H9 (cell line): ENCODE results near the gene KIAA1958. TPM values are rescaled to one million over a fixed set of nuclear protein-coding genes. Genes with fewer than 3 reads are reported as not detected.

Experiments
- DNase-seq: peaks from one replicate; pipeline ENCODE4 v3.0.0-alpha.2; 2017
- H2AFZ ChIP-seq: one replicate; pipeline ENCODE4 v1.6.1; 2013; ENCODE audit warnings: mild to moderate bottlenecking, low read length, control low read depth, moderate library complexity
- H2AK5ac ChIP-seq: 2 replicates; pipeline ENCODE4 v1.6.1; 2013; ENCODE audit warnings: low read length, control low read depth, mixed read lengths; ENCODE audit not compliant: insufficient read length
- H2BK120ac ChIP-seq: one replicate; pipeline ENCODE4 v1.6.1; 2013; ENCODE audit warnings: low read depth, mild to moderate bottlenecking, low read length, control low read depth, inconsistent platforms; ENCODE audit not compliant: poor library complexity, severe bottlenecking
- H2BK12ac ChIP-seq: 2 replicates; pipeline ENCODE4 v1.6.1; 2013; ENCODE audit warnings: low read length, control low read depth, mixed read lengths, low read depth; ENCODE audit not compliant: insufficient read length
- H2BK15ac ChIP-seq: 2 replicates; pipeline ENCODE4 v1.6.1; 2013; ENCODE audit warnings: low read depth, low read length, control low read depth
- H2BK20ac ChIP-seq: one replicate; pipeline ENCODE4 v1.6.1; 2013; ENCODE audit warnings: low read depth, mild to moderate bottlenecking, low read length, control low read depth, inconsistent platforms; ENCODE audit not compliant: poor library complexity, severe bottlenecking
- H2BK5ac ChIP-seq: 2 replicates; pipeline ENCODE4 v1.6.1; 2013; ENCODE audit warnings: low read length, control low read depth, mixed read lengths; ENCODE audit not compliant: insufficient read length
- H3K14ac ChIP-seq: 2 replicates; pipeline ENCODE4 v1.6.1; 2013; ENCODE audit warnings: low read length, control low read depth; ENCODE audit not compliant: insufficient read depth
- H3K18ac ChIP-seq: 2 replicates; pipeline ENCODE4 v1.6.1; 2013; ENCODE audit warnings: low read depth, mild to moderate bottlenecking, mixed read lengths, low read length, control low read depth; ENCODE audit not compliant: insufficient read length
- H3K23ac ChIP-seq: 2 replicates; pipeline ENCODE4 v1.6.1; 2013; ENCODE audit warnings: low read length, control low read depth, mixed read lengths, low read depth; ENCODE audit not compliant: insufficient read length
- H3K23me2 ChIP-seq: 2 replicates; pipeline ENCODE4 v1.6.1; 2013; ENCODE audit warnings: low read depth, mild to moderate bottlenecking, mixed read lengths, low read length, control low read depth; ENCODE audit not compliant: insufficient read length, poor library complexity, severe bottlenecking
- H3K27ac ChIP-seq: 2 replicates; pipeline ENCODE4 v1.5.1; 2013; ENCODE audit warnings: low read length, control low read depth, mixed read lengths, low read depth; ENCODE audit not compliant: insufficient read length
- H3K27me3 ChIP-seq: 2 replicates; pipeline ENCODE4 v1.6.1; 2013; ENCODE audit warnings: low read length, control low read depth, inconsistent platforms; ENCODE audit not compliant: insufficient read depth
- H3K4ac ChIP-seq: 2 replicates; pipeline ENCODE4 v1.6.1; 2013; ENCODE audit warnings: low read depth, mild to moderate bottlenecking, control low read depth, inconsistent platforms, low read length, moderate library complexity
- H3K4me1 ChIP-seq: 2 replicates; pipeline ENCODE4 v1.6.1; 2013; ENCODE audit warnings: low read length, control low read depth, inconsistent platforms; ENCODE audit not compliant: insufficient read depth
- H3K4me2 ChIP-seq: 2 replicates; pipeline ENCODE4 v1.6.1; 2013; ENCODE audit warnings: low read length, control low read depth, mixed read lengths; ENCODE audit not compliant: insufficient read length, insufficient read depth
- H3K56ac ChIP-seq: 2 replicates; pipeline ENCODE4 v1.6.1; 2013; ENCODE audit warnings: low read depth, mild to moderate bottlenecking, mixed read lengths, low read length, control low read depth; ENCODE audit not compliant: insufficient read length
- H3K79me1 ChIP-seq: 2 replicates; pipeline ENCODE4 v1.6.1; 2013; ENCODE audit warnings: low read depth, mild to moderate bottlenecking, moderate library complexity, low read length, control low read depth, inconsistent platforms; ENCODE audit not compliant: insufficient read depth, poor library complexity, severe bottlenecking
- H3K79me2 ChIP-seq: 2 replicates; pipeline ENCODE4 v1.6.1; 2013; ENCODE audit warnings: low read length, control low read depth, inconsistent platforms; ENCODE audit not compliant: insufficient read depth
- H3K9ac ChIP-seq: 2 replicates; pipeline ENCODE4 v1.6.1; 2013; ENCODE audit warnings: low read length, control low read depth, mixed read lengths; ENCODE audit not compliant: insufficient read length; ENCODE audit errors: extremely low read depth
- H3K9me3 ChIP-seq: one replicate; pipeline ENCODE4 v1.6.1; 2013; ENCODE audit warnings: low read depth, low read length, inconsistent platforms; ENCODE audit not compliant: control insufficient read depth
- H3T11ph ChIP-seq: one replicate; pipeline ENCODE4 v1.6.1; 2013; ENCODE audit warnings: mild to moderate bottlenecking, low read length, control low read depth, inconsistent platforms
- H4K20me1 ChIP-seq: one replicate; pipeline ENCODE4 v1.6.1; 2013; ENCODE audit not compliant: control insufficient read depth, insufficient read length, insufficient read depth
- H4K5ac ChIP-seq: 2 replicates; pipeline ENCODE4 v1.6.1; 2013; ENCODE audit warnings: low read depth, mild to moderate bottlenecking, mixed read lengths, low read length, control low read depth; ENCODE audit not compliant: insufficient read length
- H4K8ac ChIP-seq: replicated peaks from 2 replicates; pipeline ENCODE4 v1.6.1; 2013; ENCODE audit warnings: low read length, control low read depth, mixed read lengths, low read depth; ENCODE audit not compliant: insufficient read length
- H4K91ac ChIP-seq: 2 replicates; pipeline ENCODE4 v1.6.1; 2013; ENCODE audit warnings: low read depth, mild to moderate bottlenecking, moderate library complexity, mixed read lengths, low read length, control low read depth; ENCODE audit not compliant: insufficient read length
- H3K27ac Mint-ChIP-seq, 3 experiments: 2 replicates in 2 of 3; 3 replicates in 1 of 3; pipeline ENCODE4 v1.8.0; 2020 to 2021; ENCODE audit warnings: mixed read lengths in 3 of 3, mild to moderate bottlenecking in 1 of 3, moderate library complexity in 1 of 3
- H3K27me3 Mint-ChIP-seq: 2 replicates; pipeline ENCODE4 v1.8.0; 2021; ENCODE audit warnings: low read depth, mild to moderate bottlenecking, moderate library complexity, mixed read lengths
- H3K36me3 Mint-ChIP-seq, 3 experiments: 2 replicates in 2 of 3; 3 replicates in 1 of 3; pipeline ENCODE4 v1.8.0; 2020 to 2021; ENCODE audit warnings: low read depth in 3 of 3, mixed read lengths in 3 of 3; ENCODE audit not compliant: insufficient read depth in 1 of 3
- H3K4me1 Mint-ChIP-seq, 2 experiments: 2 replicates each; pipeline ENCODE4 v1.8.0; 2020; ENCODE audit warnings: mixed read lengths in 2 of 2
- H3K4me3 Mint-ChIP-seq, 2 experiments: 2 replicates in 1 of 2; 3 replicates in 1 of 2; pipeline ENCODE4 v1.8.0; 2020 to 2021; ENCODE audit warnings: mild to moderate bottlenecking in 2 of 2, mixed read lengths in 2 of 2, moderate library complexity in 1 of 2
- H3K9me3 Mint-ChIP-seq, 2 experiments: 2 replicates in 1 of 2; 3 replicates in 1 of 2; pipeline ENCODE4 v1.8.0; 2020; ENCODE audit warnings: mild to moderate bottlenecking in 2 of 2, mixed read lengths in 2 of 2, moderate library complexity in 1 of 2
- WGBS: extraction: QIAGEN DNeasy Blood & Tissue Kit; methylation state at CpG from one replicate; pipeline ENCODE4 v1.1.7; 2013; ENCODE audit warnings: missing lambda C conversion rate, low lambda C conversion rate, mixed read lengths; ENCODE audit not compliant: insufficient read length; ENCODE audit errors: extremely low coverage; 5-methylcytosine and 5-hydroxymethylcytosine counted together
- total RNA-seq: library from RNA; stranded (reverse); gene quantifications from 2 replicates; pipeline ENCODE4 v1.2.1, GENCODE V29; 2021
- TF ChIP-seq, protein P1 (sequence below): fragments of 200-600 bp; sonication (generic); conservative IDR thresholded peaks from 3 replicates; pipeline ENCODE4 v1.8.0; 2021; ENCODE audit warnings: antibody characterized with exemption, mild to moderate bottlenecking

KIAA1958 gene
- total RNA-seq, 1 experiment from 2014 or later, result 34.0 TPM

DNA sequence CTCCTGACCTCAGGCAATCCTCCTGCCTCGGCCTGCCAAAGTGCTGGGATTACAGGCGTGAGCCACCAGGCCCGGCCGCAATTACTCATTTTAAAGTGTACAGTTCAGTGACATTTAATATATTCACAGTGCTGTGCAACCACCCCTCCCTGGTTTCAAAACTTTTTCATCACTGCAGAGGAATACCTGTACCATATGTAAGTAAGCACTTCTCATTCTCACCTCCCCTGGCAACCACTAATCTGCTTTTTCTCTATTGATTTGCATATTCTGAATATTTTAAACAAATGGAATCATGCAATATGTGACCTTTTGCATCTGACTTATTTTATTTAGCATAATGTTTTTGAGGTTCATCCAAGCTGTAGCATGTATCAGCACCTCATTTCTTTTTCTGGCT lies 21.3 kb upstream of the KIAA1958 start:
- Histone ChIP-seq H3T11ph (no peak overlapping the region), H3K27ac (no peak overlapping the region), H2AFZ (no peak overlapping the region), H3K9me3 (no peaks in the 10 kb centered on the region), H3K4ac (no peak overlapping the region), H3K79me2 (no peaks in the 10 kb centered on the region), H3K56ac (no peak overlapping the region), H2BK5ac (no peak overlapping the region), H3K18ac (no peak overlapping the region), H4K91ac (no peak overlapping the region), H3K9ac (no peak overlapping the region), H3K23ac (no peak overlapping the region), H3K27me3 (no peaks in the 10 kb centered on the region), H3K4me2 (no peak overlapping the region), H2AK5ac (no peak overlapping the region), H4K8ac (no peak overlapping the region), H4K5ac (no peak overlapping the region), H2BK20ac (no peak overlapping the region), H3K4me1 (no peaks in the 10 kb centered on the region), H3K79me1 (no peaks in the 10 kb centered on the region), H4K20me1 (no peaks in the 10 kb centered on the region), H2BK12ac (no peak overlapping the region), H2BK15ac (no peak overlapping the region), H3K14ac (no peak overlapping the region), H3K23me2 (no peaks in the 10 kb centered on the region), H2BK120ac (no peak overlapping the region)
- Mint-ChIP-seq H3K9me3 (peaks cover 7 to 8% of the 10 kb centered on the region in 2 experiments; a peak in 3 of 5 replicates), H3K4me3 (no peak overlapping the region), H3K27me3 (no peaks in the 10 kb centered on the region), H3K27ac (no peak overlapping the region), H3K36me3 (peaks cover 10 to 30% (median 24%) of the 10 kb centered on the region in 3 experiments), H3K4me1 (no peaks in the 10 kb centered on the region)
- DNase-seq, result no peak
- TF ChIP-seq, protein P1, sequence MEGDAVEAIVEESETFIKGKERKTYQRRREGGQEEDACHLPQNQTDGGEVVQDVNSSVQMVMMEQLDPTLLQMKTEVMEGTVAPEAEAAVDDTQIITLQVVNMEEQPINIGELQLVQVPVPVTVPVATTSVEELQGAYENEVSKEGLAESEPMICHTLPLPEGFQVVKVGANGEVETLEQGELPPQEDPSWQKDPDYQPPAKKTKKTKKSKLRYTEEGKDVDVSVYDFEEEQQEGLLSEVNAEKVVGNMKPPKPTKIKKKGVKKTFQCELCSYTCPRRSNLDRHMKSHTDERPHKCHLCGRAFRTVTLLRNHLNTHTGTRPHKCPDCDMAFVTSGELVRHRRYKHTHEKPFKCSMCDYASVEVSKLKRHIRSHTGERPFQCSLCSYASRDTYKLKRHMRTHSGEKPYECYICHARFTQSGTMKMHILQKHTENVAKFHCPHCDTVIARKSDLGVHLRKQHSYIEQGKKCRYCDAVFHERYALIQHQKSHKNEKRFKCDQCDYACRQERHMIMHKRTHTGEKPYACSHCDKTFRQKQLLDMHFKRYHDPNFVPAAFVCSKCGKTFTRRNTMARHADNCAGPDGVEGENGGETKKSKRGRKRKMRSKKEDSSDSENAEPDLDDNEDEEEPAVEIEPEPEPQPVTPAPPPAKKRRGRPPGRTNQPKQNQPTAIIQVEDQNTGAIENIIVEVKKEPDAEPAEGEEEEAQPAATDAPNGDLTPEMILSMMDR, result no peak
- no CpG with 5 or more reads among the region's 4 CpGs for WGBS
